ENCODE results near the gene XPA. TPM values are rescaled to one million over a fixed set of nuclear protein-coding genes. Genes with fewer than 3 reads are reported as not detected.

XPA gene
- total and polyA plus RNA-seq, 2 of the 8 experiments (the other 6 are each of a cell fraction or from before 2014, with no cell fraction given), result 0.24 to 2.6 TPM

DNA sequence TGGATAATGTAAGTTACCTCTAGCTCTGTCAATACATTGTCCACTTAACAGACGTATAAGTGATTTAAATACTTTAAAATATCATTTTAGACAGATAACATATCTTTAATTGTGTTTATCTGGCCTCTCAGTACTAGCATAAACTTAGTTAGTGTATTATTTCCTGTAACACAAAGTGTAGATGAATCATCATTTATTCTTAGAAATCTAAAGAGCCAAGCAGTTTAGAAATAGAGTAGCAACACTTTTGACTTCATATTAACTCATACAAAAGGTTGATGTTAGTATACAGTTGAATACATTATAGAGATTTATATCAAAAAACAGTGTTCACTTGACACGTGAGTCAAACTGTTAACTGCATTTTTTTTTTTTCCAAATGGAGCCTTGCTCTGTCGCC is 45.5 kb downstream of the XPA start:
- peaks cover 9 to 82% (median 34%) of the 10 kb centered on the region in 4 experiments for H3K36me3 ChIP-seq (ENCODE audit: control insufficient read depth in 2 of 4, insufficient read depth in 4 of 4, low read length in 3 of 4)
- H3K23ac ChIP-seq (ENCODE audit: insufficient read length), result no peak overlapping the region
- no peak overlapping the region for H3K14ac ChIP-seq (ENCODE audit: insufficient read length)
- TF ChIP-seq RFX5 (IDR thresholded peaks at IDR 0.05; ENCODE audit: borderline replicate concordance, low read depth, low read length) (no peak), SIN3A (conservative IDR thresholded peaks at IDR 0.05 in 1 of 2, IDR thresholded peaks at IDR 0.05 in 1 of 2; ENCODE audit: low read depth in 1 of 2, low read length in 2 of 2) (no peak), SIRT6 (IDR thresholded peaks at IDR 0.05; ENCODE audit: low read length) (no peak), SRF (IDR thresholded peaks at IDR 0.05; ENCODE audit: low read depth, low read length) (no peak), EZH2 (IDR thresholded peaks at IDR 0.05; ENCODE audit: low read depth, low read length, severe bottlenecking) (no peak), MAFK (IDR thresholded peaks at IDR 0.05; ENCODE audit: low read depth, low read length) (no peak), E2F6 (IDR thresholded peaks at IDR 0.05) (no peak), GTF2F1 (IDR thresholded peaks at IDR 0.05; ENCODE audit: borderline replicate concordance, low read depth, low read length) (no peak), SP2 (IDR thresholded peaks at IDR 0.05; ENCODE audit: low read length) (no peak)
- TF ChIP-seq, protein P1, sequence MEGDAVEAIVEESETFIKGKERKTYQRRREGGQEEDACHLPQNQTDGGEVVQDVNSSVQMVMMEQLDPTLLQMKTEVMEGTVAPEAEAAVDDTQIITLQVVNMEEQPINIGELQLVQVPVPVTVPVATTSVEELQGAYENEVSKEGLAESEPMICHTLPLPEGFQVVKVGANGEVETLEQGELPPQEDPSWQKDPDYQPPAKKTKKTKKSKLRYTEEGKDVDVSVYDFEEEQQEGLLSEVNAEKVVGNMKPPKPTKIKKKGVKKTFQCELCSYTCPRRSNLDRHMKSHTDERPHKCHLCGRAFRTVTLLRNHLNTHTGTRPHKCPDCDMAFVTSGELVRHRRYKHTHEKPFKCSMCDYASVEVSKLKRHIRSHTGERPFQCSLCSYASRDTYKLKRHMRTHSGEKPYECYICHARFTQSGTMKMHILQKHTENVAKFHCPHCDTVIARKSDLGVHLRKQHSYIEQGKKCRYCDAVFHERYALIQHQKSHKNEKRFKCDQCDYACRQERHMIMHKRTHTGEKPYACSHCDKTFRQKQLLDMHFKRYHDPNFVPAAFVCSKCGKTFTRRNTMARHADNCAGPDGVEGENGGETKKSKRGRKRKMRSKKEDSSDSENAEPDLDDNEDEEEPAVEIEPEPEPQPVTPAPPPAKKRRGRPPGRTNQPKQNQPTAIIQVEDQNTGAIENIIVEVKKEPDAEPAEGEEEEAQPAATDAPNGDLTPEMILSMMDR (IDR thresholded peaks at IDR 0.05; ENCODE audit: control extremely low read depth in 1 of 3, insufficient read depth in 1 of 3, low read depth in 1 of 3, low read length in 3 of 3), result no peak
- TF ChIP-seq, protein P2, sequence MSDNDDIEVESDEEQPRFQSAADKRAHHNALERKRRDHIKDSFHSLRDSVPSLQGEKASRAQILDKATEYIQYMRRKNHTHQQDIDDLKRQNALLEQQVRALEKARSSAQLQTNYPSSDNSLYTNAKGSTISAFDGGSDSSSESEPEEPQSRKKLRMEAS (IDR thresholded peaks at IDR 0.05), result no peak

More for the DNA sequence above, 45.5 kb downstream of the XPA start:
- Histone ChIP-seq H4K91ac (replicated peaks; ENCODE audit: insufficient read length, low read length) (no peak overlapping the region), H2BK20ac (ENCODE audit: low read length) (no peak overlapping the region), H2BK15ac (ENCODE audit: low read length) (no peak overlapping the region), H3K9ac (replicated peaks in 1 of 4; ENCODE audit: extremely low read depth in 1 of 4, low read depth in 3 of 4, low read length in 3 of 4) (no peak overlapping the region), H4K8ac (ENCODE audit: extremely low read depth, insufficient read depth, low read length) (no peak overlapping the region), H3K56ac (replicated peaks; ENCODE audit: insufficient read length, low read depth, low read length) (no peak overlapping the region), H4K5ac (ENCODE audit: insufficient read length, low read depth, low read length) (no peak overlapping the region), H3K18ac (ENCODE audit: extremely low read depth, low read length) (no peak overlapping the region), H3K27me3 (replicated peaks in 1 of 4; ENCODE audit: control insufficient read depth in 3 of 4, extremely low read depth in 1 of 4, insufficient read depth in 3 of 4, low read length in 3 of 4) (no peaks in the 10 kb centered on the region), H3K4me3 (ENCODE audit: extremely low read depth in 1 of 4, insufficient read depth in 2 of 4, low read depth in 3 of 4, low read length in 4 of 4) (no peak overlapping the region), H2BK120ac (replicated peaks; ENCODE audit: low read depth, low read length) (no peak overlapping the region), H3K79me1 (ENCODE audit: low read depth, low read length) (no peaks in the 10 kb centered on the region), H2AFZ (ENCODE audit: low read length) (no peak overlapping the region), H3K4me1 (replicated peaks in 1 of 4; ENCODE audit: control insufficient read depth in 3 of 4, insufficient read depth in 4 of 4, low read length in 3 of 4) (no peaks in the 10 kb centered on the region), H2BK12ac (ENCODE audit: low read depth, low read length) (no peak overlapping the region), H3K9me3 (ENCODE audit: insufficient read depth in 2 of 2, low read depth in 1 of 2, low read length in 1 of 2) (no peaks in the 10 kb centered on the region), H3K4ac (replicated peaks; ENCODE audit: insufficient read length, low read depth, low read length) (no peak overlapping the region), H3K79me2 (ENCODE audit: control insufficient read depth in 1 of 2, insufficient read depth in 2 of 2, low read length in 2 of 2) (no peaks in the 10 kb centered on the region), H2AK5ac (ENCODE audit: low read depth, low read length) (no peak overlapping the region), H3K4me2 (ENCODE audit: insufficient read depth in 1 of 2, low read depth in 2 of 2, low read length in 2 of 2) (no peak overlapping the region), H3K23me2 (ENCODE audit: low read depth, low read length) (no peaks in the 10 kb centered on the region), H2BK5ac (ENCODE audit: low read depth, low read length) (no peak overlapping the region), H3K27ac (ENCODE audit: low read depth, low read length) (no peak overlapping the region), H4K20me1 (replicated peaks in 1 of 2; ENCODE audit: control insufficient read depth in 1 of 2, insufficient read depth in 2 of 2, low read length in 2 of 2) (peaks cover 0 to 2% of the 10 kb centered on the region in 2 experiments)
- WGBS, 2 experiments (ENCODE audit: extremely low coverage in 1 of 2, insufficient coverage in 1 of 2, insufficient read length in 1 of 2, insufficient replicate concordance in 2 of 2, low coverage in 1 of 2, low lambda C conversion rate in 2 of 2, missing lambda C conversion rate in 1 of 2), result 95% methylated on average over 3 of the region's 3 CpGs; no CpG with 5 or more reads in 1 of the 2 experiments
- CTCF ChIA-PET (ENCODE audit: partially characterized antibody), result no interaction called here
- POLR2A ChIA-PET (ENCODE audit: partially characterized antibody), result interaction anchor here (1.2 kb wide), 1 partner anchor 9 kb away, joined by 3 read pairs; no protein-coding TSS in a partner anchor
- no peak for FAIRE-seq
- DNase-seq (ENCODE audit: low read depth in 1 of 2, low spot score in 2 of 2), result no peak
